Smooth muscle cell (in vitro differentiated cells): ENCODE results near the gene CACNA2D3. TPM values are rescaled to one million over a fixed set of nuclear protein-coding genes. Genes with fewer than 3 reads are reported as not detected.

Experiments used
- DNase-seq: peaks from one replicate; lab custom pipeline; 2025; ENCODE audit not compliant: unreplicated experiment; lab: John Stamatoyannopoulos, UW
- H2AFZ ChIP-seq: fragments of 200-600 bp; sonication (generic); 2 replicates; pipeline ENCODE4 v1.6.0; 2016; ENCODE audit warnings: antibody characterized with exemption, low read depth, mild to moderate bottlenecking
- H3F3A ChIP-seq: fragments of 200-600 bp; sonication (generic); 2 replicates; pipeline ENCODE4 v1.6.0; 2017; ENCODE audit warnings: antibody characterized with exemption, low read depth
- H3K27ac ChIP-seq: fragments of 200-600 bp; sonication (generic); 2 replicates; pipeline ENCODE4 v1.5.1; 2016; ENCODE audit warnings: low read depth, mild to moderate bottlenecking
- H3K27me3 ChIP-seq: fragments of 200-600 bp; sonication (generic); 2 replicates; pipeline ENCODE4 v1.6.1; 2016; ENCODE audit warnings: low read depth, mild to moderate bottlenecking
- H3K36me3 ChIP-seq: fragments of 200-600 bp; sonication (generic); 2 replicates; pipeline ENCODE4 v1.5.1; 2016; ENCODE audit warnings: low read depth
- H3K4me1 ChIP-seq: fragments of 200-600 bp; sonication (generic); 2 replicates; pipeline ENCODE4 v1.5.1; 2016; ENCODE audit warnings: low read depth
- H3K4me2 ChIP-seq: fragments of 200-600 bp; sonication (generic); 2 replicates; pipeline ENCODE4 v1.6.0; 2016; ENCODE audit warnings: mild to moderate bottlenecking
- H3K4me3 ChIP-seq: fragments of 200-600 bp; sonication (generic); 2 replicates; pipeline ENCODE4 v1.5.1; 2016; ENCODE audit warnings: mild to moderate bottlenecking
- H3K79me2 ChIP-seq: fragments of 200-600 bp; sonication (generic); 2 replicates; pipeline ENCODE4 v1.6.0; 2016; ENCODE audit warnings: low read depth, mild to moderate bottlenecking
- H3K9ac ChIP-seq: fragments of 200-600 bp; sonication (generic); 2 replicates; pipeline ENCODE4 v1.6.0; 2016; ENCODE audit warnings: low read depth
- H3K9me3 ChIP-seq: fragments of 200-600 bp; sonication (generic); replicated peaks from 2 replicates; pipeline ENCODE4 v1.5.1; 2016; ENCODE audit warnings: low read depth
- H4K20me1 ChIP-seq: fragments of 200-600 bp; sonication (generic); 2 replicates; pipeline ENCODE4 v1.6.0; 2016; ENCODE audit warnings: low read depth
- CTCF ChIP-seq: fragments of 200-600 bp; sonication (generic); IDR thresholded peaks from 2 replicates; pipeline ENCODE4 v1.5.1; 2017; ENCODE audit warnings: borderline replicate concordance, mild to moderate bottlenecking, antibody characterized with exemption; ENCODE audit not compliant: insufficient read depth, poor library complexity, severe bottlenecking
- WGBS: methylation state at CpG from one replicate; pipeline ENCODE4 v1.1.7; 2016; ENCODE audit warnings: low lambda C conversion rate; 5-methylcytosine and 5-hydroxymethylcytosine counted together
- polyA plus RNA-seq: library from polyadenylated mRNA; unstranded; fragments of >200 nt; fragmentation: Nextera tagmentation; extraction: Ambion mirVana; gene quantifications from 2 replicates; pipeline ENCODE4 v1.2.1, GENCODE V29; 2016
- total RNA-seq: library from RNA; depleted of rRNA; stranded (reverse); fragments of >200 nt; gene quantifications from 2 replicates; pipeline ENCODE4 v1.2.3, GENCODE V29; 2014

The CACNA2D3 gene
- total and polyA plus RNA-seq, 2 experiments from 2014 or later: 0.15 to 0.90 TPM

GRCh38 chr3:54743755-54744154 is 621.4 kb downstream of the CACNA2D3 start:
- Histone ChIP-seq H3K4me1 (no peaks in the 10 kb centered on the region), H3K79me2 (no peaks in the 10 kb centered on the region), H3K27me3 (no peaks in the 10 kb centered on the region), H3F3A (no peaks in the 10 kb centered on the region), H3K4me2 (no peak overlapping the region), H4K20me1 (no peaks in the 10 kb centered on the region), H3K27ac (no peak overlapping the region), H3K36me3 (no peaks in the 10 kb centered on the region), H3K9ac (no peak overlapping the region), H3K9me3 (no peaks in the 10 kb centered on the region), H2AFZ (no peak overlapping the region), H3K4me3 (no peak overlapping the region)
- DNase-seq: no peak
- TF ChIP-seq CTCF: no peak
- WGBS: 85% methylated on average over 1 of the region's 1 CpG

- Histone ChIP-seq H3K4me3 (no peak overlapping the region), H2AFZ (no peak overlapping the region), H3K27me3 (no peaks in the 10 kb centered on the region), H3K4me2 (no peak overlapping the region), H3K4me1 (no peaks in the 10 kb centered on the region), H3K36me3 (no peaks in the 10 kb centered on the region), H3K9me3 (no peaks in the 10 kb centered on the region), H3K79me2 (no peaks in the 10 kb centered on the region), H3F3A (no peaks in the 10 kb centered on the region), H3K27ac (no peak overlapping the region), H3K9ac (no peak overlapping the region), H4K20me1 (no peaks in the 10 kb centered on the region)
- no peak for DNase-seq
- WGBS: 100% methylated on average over 1 of the region's 1 CpG
- no peak for TF ChIP-seq CTCF
Observed at GRCh38 chr3:54744291-54744690, 621.9 kb downstream of the CACNA2D3 start.

GRCh38 chr3:54745843-54746242 is 623.5 kb downstream of the CACNA2D3 start:
- H3K27me3 ChIP-seq: no peaks in the 10 kb centered on the region
- no peak for TF ChIP-seq CTCF
- DNase-seq: no peak
- H3K9ac ChIP-seq: no peak overlapping the region
- no peak overlapping the region for H2AFZ ChIP-seq
- H3K79me2 ChIP-seq: no peaks in the 10 kb centered on the region
- H3K4me3 ChIP-seq: no peak overlapping the region
- no peaks in the 10 kb centered on the region for H3F3A ChIP-seq
- 88% methylated on average over 4 of the region's 4 CpGs for WGBS
- H3K4me1 ChIP-seq: no peaks in the 10 kb centered on the region
- no peak overlapping the region for H3K4me2 ChIP-seq
- no peak overlapping the region for H3K27ac ChIP-seq
- H4K20me1 ChIP-seq: no peaks in the 10 kb centered on the region
- no peaks in the 10 kb centered on the region for H3K36me3 ChIP-seq
- H3K9me3 ChIP-seq: no peaks in the 10 kb centered on the region

GRCh38 chr3:54746722-54747121 is 624.4 kb downstream of the CACNA2D3 start:
- DNase-seq: no peak
- H3K9me3 ChIP-seq: no peaks in the 10 kb centered on the region
- H3K36me3 ChIP-seq: no peaks in the 10 kb centered on the region
- H3F3A ChIP-seq: no peaks in the 10 kb centered on the region
- no peak overlapping the region for H3K4me2 ChIP-seq
- TF ChIP-seq CTCF: no peak
- WGBS: 30% methylated on average over 1 of the region's 1 CpG
- no peak overlapping the region for H3K9ac ChIP-seq
- H3K79me2 ChIP-seq: no peaks in the 10 kb centered on the region
- H4K20me1 ChIP-seq: no peaks in the 10 kb centered on the region
- H3K4me3 ChIP-seq: no peak overlapping the region
- H3K27ac ChIP-seq: no peak overlapping the region
- H3K4me1 ChIP-seq: no peaks in the 10 kb centered on the region
- H3K27me3 ChIP-seq: no peaks in the 10 kb centered on the region
- H2AFZ ChIP-seq: no peak overlapping the region
